HG02623 (cell line): ENCODE data around the gene NRGN.

Source experiments
- ATAC-seq: cut with Tn5 transposase; IDR thresholded peaks from one replicate; pipeline ENCODE4 v1.9.1; 2021; ENCODE audit warnings: moderate library complexity; ENCODE audit not compliant: unreplicated experiment

The NRGN gene

DNA sequence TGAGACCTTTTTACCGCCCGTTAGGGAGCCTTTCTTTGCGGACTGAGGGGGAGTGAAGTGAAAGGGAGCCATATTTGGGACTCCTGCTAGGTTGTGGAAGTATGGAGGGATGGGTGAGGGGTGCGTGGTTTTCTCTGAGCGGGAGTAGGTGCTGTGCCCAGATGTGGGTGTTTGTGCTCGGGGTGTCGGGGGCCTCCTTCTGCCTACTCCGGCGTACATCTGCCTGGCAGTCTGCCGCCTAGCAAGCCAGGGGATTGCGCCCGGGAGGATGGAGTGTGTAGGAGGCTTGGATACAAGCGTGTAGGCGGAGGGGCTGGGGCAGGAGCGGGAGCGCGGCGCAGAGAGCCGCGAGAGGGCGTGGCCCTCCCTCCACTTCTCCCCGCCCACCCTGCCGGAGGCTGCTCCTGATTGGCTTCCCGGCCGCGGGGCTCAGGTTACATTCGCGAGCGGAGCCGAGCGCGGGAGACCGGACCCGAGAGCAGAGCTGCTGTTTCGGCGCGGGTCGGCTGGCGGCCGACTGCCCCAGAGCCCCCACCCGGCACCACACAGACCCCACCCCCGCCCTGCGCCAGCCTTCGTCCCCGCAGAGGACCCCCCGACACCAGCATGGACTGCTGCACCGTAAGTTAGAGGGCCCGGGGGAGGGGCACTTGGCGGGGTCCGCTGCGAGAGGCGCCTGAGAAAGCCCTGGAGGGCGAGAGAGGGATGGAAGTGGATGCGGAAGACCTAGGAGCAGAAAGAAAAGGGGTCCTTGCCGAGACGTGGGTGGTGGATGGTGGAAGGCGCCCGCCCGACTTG is at the start of gene NRGN:
Gene NRGN (plus strand): TSS at position 464 of the 798 bp plus-strand sequence. CDS start 143 bp downstream, at position 607.
- peak; percentile 100 for ATAC-seq

- ATAC-seq: no peak
These were observed 46.6 kb upstream of the NRGN start for GRCh38 chr11:124693142-124693541.

DNA sequence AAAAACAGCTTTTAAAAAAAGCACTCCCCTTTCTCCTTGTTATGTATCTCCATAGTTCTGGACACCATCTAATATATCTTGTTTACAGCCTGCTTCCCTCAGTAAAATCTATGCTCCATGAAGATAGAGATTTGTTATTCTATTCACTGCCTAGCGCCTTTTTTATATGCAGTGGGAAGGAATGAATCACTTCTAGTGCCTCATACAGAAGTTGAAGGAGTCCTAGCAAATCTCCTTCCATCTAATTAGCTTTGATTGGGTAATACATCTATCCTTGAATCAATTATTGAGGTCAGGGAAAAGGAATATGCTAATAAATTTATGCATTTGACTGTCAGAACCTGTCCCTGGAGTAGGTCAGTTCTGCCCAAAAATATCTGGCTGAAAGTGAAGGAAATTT is 40.2 kb upstream of the NRGN start:
- no peak for ATAC-seq

DNA sequence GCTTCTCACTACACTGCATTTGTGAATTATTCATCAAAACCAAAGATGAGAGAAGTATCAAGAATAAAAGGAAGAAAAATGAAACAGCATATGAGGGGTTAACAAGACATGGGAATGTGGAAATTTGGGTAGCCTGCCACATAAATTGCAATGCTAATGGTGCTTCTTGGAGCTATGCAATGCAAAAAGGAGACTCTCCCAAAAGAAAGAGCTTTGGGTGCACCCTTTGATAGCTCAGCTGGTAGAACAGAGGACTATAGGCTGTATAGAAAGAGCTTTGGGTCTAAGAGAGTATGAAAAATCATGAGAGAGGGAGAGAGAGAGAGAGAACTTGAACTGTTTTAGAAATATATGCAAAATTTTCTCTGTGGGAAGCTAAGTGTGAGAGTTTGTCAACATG is 39.7 kb upstream of the NRGN start:
- ATAC-seq: no peak

DNA sequence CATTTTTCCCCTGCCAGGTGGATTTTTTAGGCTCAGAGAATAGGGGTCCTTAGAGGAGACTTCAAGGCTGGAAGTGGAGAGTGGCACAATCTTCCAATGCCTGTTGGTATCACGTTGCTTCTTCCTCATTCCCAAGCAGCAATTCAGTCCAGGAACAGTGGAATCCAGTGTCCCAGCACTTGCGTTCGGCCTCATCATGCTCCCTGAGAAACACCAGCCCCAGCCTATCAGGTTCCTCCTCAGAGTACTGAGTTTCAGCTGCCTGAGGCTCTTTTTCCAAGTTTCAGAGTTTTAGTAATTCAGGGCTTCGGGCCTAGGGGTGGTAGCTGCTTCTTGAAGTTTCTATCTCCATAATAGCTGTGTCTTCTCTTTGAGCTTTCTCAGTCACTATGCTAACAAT is 31.9 kb upstream of the NRGN start:
- ATAC-seq: no peak

GRCh38 chr11:124712392-124712791 is 27.4 kb upstream of the NRGN start:
- ATAC-seq: no peak

DNA sequence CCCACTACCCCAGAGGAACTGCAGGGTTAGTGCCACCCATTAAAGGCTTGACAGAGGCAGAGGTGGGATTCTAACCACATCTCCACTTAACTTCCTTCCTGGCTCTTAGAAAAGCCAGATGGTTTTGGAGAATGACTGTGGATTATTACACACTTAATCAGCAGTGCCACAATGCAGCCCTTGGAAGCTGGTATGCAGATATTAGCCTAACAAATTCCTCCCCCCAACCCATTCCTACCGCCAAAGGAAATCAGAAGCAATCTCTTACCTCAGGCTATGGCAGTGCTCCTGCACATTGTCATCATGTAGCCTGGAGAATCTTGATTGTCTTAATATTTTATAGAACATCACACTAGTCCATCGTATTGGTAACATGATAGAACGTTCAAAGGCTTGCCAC is 23.2 kb upstream of the NRGN start:
- ATAC-seq: no peak

DNA sequence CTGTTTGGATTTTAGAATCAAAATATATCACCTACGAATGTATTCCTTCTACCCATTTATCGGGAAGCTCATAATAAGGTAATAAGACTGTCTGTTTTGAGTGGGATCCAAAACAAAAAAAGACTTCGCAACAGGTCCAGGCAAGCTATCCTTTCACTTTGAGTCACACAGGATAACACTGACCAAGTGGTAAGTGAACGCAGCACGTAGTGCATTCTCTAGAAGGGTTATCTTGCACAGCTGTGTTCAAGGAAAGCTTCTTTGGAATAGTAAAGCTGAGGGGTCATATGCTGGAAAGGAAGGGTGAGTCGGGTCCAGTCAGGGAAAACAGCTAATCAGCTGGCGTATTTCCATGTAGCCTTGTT is 22.3 kb upstream of the NRGN start:
- ATAC-seq: no peak

GRCh38 chr11:124717786-124718651 is 21.7 kb upstream of the NRGN start:
- no peak for ATAC-seq

GRCh38 chr11:124718801-124719200 is 20.9 kb upstream of the NRGN start:
- no peak for ATAC-seq

GRCh38 chr11:124719534-124719933 is 20.2 kb upstream of the NRGN start:
- no peak for ATAC-seq

DNA sequence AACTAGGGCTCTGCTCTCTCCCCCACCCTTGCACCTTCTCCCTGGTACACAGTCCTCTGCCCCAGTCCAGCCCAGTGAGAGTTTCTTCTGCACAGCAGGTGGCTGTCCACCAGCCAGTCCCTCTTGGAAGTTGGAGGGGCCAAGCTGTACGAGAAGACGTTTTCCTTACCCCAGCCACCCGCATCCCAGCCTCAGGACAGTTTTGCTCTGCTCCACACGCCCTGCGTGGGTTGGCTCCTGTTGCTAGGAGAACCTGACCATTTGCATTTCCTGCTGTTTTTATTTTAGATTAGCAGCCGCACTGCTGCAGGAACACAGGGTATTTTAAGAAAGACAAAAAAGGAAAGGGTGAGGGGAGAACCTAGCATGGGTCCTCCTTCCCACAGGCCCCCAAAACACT is 17.6 kb upstream of the NRGN start:
- no peak for ATAC-seq

- peak; percentile 86 for ATAC-seq
These were observed 14.6 kb upstream of the NRGN start for GRCh38 chr11:124724979-124725718.

DNA sequence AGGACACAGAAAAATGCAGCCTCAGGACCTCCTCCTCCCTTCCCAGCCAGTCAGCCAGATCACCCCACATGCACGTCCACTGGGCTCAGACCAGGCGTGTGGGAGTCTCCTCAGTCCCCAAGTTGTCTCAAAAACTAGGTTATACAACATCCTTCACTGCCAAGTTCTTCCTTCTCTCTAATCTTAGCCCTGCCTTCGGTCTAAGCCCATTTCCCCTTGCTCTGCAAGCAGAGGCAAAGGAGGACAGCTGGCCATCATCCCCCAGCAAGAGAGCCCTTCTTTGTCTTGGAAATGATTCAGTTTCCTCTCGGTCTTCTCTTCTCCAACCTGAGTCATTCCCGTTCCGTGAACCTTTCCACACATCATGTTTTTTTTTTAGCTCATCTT is 14.0 kb upstream of the NRGN start:
- ATAC-seq: peak; percentile 14

GRCh38 chr11:124727474-124727873 is 12.3 kb upstream of the NRGN start:
- no peak for ATAC-seq

- no peak for ATAC-seq
These were observed 11.6 kb upstream of the NRGN start for GRCh38 chr11:124728134-124728533.

GRCh38 chr11:124729571-124729970 is 10.2 kb upstream of the NRGN start:
- ATAC-seq: no peak

GRCh38 chr11:124732230-124732629 is 7.5 kb upstream of the NRGN start:
- no peak for ATAC-seq

DNA sequence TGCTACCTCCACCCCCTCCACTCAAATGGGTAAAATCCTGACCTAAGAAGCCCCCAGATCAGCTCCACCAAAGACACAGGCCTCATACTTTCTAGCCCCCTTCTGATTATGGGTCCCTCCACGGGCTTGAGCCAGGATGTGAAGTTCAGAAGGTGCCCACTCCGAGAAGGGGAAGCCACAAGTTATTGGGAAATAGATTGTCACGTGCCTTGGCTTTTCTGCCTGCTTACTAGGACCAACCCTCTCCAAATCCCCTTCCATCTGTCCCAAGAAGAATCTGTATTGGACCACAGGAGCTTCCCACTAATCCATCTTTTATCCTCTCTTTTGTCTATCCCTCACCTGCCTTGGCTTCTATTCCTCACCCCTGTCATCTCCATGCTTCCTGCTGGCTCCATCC is 3.0 kb upstream of the NRGN start:
- ATAC-seq: no peak

GRCh38 chr11:124737638-124738305 is 2.0 kb upstream of the NRGN start:
- ATAC-seq: no peak
